ENCODE results near the gene COL4A2.

- TF ChIP-seq POLR2AphosphoS5 (IDR thresholded peaks at IDR 0.05; ENCODE audit: borderline replicate concordance, low read depth, low read length) (no peak), EZH2 (IDR thresholded peaks at IDR 0.05) (no peak), FOXP2 (optimal IDR thresholded peaks at IDR 0.05; ENCODE audit: control extremely low read depth, extremely low read length, insufficient read depth) (no peak)
Observed at GRCh38 chr13:110484290-110485048, 177.4 kb downstream of the COL4A2 start.
